ENCODE data around the gene RNF25. TPM values are rescaled to one million over a fixed set of nuclear protein-coding genes. Genes with fewer than 3 reads are reported as not detected.

RNF25 gene, protein sequence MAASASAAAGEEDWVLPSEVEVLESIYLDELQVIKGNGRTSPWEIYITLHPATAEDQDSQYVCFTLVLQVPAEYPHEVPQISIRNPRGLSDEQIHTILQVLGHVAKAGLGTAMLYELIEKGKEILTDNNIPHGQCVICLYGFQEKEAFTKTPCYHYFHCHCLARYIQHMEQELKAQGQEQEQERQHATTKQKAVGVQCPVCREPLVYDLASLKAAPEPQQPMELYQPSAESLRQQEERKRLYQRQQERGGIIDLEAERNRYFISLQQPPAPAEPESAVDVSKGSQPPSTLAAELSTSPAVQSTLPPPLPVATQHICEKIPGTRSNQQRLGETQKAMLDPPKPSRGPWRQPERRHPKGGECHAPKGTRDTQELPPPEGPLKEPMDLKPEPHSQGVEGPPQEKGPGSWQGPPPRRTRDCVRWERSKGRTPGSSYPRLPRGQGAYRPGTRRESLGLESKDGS
- 21.1 TPM for total RNA-seq

DNA sequence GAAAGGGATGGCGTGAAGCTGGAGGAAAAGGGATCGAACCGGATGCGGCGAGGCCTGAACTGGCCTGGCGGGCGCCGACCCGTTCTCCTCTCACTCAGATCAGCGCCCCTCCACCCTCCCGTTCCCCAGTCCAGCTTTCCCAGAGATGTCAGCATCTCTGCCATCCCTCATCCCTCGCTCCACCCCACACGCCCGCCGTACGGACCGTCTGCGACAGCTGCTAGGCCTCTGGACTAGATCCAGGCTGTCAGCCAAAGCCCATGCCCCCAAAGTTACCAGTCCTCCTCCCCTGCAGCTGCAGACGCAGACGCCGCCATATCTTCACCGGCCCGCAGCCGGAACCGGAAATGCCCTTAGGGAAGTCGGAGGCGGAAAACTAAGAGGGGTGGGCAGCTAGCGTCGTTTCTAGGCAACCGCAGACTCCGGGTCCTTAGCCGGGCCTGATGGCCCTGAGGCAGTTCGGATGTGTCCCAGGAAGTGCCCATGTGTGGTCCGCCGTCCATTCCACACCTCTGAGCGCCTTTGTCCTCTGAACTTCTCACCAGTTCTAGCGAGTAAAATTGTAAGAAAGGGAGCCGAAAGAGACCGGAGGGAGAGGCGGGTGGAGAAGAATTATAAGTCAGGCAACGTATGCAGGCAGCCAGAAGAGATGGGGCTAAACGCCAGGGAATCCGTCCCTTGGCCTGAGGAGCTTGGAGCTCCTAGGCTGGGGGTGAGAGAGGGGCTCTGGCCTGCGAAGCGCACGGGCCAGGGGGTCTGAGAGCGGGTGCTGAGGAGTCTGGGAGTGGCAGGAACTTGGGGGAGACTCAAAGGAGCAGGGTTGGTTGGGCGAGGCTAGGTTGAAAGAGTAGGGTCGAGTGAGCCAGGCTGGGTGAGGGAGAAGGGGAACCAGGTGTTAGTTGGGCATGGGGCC is at the start of gene RNF25, which contains the start of gene STK36:
Gene RNF25 (minus strand): TSS at position 349 of the 913 bp plus-strand sequence. CDS start 32 bp downstream, at position 317.
Gene STK36 (plus strand): TSS at position 433 of the 913 bp plus-strand sequence. CDS start 744 bp downstream, outside the sequence.
- peak within 1 kb of the TSS; percentile 61 for H3K4me3 ChIP-seq (ENCODE audit: low read length)
- H3K9me3 ChIP-seq (ENCODE audit: low read depth, low read length), result no peaks in the 10 kb centered on the region
- no peaks in the 10 kb centered on the region for H3K27me3 ChIP-seq (ENCODE audit: insufficient read depth, low read length)
- H3K4me1 ChIP-seq (ENCODE audit: insufficient read depth, low read length), result peaks cover 18% of the 10 kb centered on the region

DNA sequence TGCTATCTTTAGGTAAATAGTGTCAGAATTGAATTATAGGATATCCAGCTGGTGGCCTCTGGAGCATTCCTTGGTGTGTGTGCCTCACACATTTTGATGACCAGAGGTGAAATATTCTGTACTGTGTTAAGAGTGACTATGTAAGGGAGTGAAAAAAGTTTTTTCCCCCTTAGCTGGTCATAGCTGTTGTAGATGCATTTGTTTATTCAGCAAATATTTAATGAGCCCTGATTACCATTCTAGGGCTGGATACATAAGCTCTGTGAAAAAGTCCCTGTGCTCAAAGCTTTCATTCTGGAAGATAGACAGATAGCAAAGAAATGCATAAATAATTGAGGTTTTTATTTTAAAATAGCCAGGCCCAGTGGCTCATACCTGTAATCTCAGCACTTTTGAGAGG is 49.7 kb upstream of the RNF25 start:
- Histone ChIP-seq H3K4me3 (ENCODE audit: low read length) (no peak overlapping the region), H3K27me3 (ENCODE audit: insufficient read depth, low read length) (no peaks in the 10 kb centered on the region), H3K4me1 (ENCODE audit: insufficient read depth, low read length) (peaks cover 28% of the 10 kb centered on the region), H3K9me3 (ENCODE audit: low read depth, low read length) (peaks cover 8% of the 10 kb centered on the region)

DNA sequence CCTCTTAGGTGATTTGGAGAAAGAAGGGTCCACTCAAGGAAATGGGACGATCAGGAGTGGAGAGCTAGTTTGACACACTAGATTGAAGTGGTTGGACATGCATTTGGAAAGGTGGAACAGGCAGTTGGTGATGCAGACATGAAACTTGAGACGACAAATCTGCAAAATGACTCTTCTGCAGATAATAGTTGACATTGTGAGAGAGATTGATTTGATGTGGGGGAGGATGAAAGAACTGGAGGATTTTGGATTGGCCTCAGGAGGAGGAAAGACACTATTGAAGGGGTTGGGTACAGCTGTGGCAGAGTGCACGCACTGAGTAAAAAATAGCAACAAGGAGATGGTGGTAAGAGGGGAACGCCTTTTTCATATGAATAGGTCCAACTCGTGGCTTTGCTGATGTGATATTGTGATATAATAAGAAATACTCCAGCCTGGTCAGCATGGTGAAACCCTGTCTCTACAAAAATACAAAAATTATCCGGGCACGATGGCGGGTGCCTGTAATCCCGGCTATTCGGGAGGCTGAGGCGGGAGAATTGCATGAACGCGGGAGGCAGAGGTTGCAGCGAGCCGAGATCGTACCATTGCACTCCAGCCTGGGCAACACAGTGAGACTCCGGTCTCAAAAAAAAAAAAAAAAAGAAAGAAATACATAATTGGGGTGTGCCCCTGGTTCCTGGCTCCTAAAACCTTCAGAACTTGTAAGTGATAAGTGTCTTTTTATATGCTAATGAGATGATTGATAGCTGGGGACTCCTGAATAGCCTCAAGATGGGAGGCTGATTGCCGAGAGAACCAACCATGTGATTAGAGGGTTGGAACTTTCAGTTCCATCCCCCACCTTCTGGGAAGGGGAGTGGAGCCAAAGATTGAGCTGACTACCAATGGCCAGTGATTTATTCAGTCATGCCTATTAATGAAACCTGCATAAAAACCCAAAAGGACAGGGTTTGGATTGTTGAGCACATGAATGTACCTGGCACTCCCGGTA is 48.5 kb upstream of the RNF25 start:
- Histone ChIP-seq H3K4me1 (ENCODE audit: insufficient read depth, low read length) (peaks cover 29% of the 10 kb centered on the region), H3K27me3 (ENCODE audit: insufficient read depth, low read length) (no peaks in the 10 kb centered on the region), H3K4me3 (ENCODE audit: low read length) (no peak overlapping the region), H3K9me3 (ENCODE audit: low read depth, low read length) (no peaks in the 10 kb centered on the region)

DNA sequence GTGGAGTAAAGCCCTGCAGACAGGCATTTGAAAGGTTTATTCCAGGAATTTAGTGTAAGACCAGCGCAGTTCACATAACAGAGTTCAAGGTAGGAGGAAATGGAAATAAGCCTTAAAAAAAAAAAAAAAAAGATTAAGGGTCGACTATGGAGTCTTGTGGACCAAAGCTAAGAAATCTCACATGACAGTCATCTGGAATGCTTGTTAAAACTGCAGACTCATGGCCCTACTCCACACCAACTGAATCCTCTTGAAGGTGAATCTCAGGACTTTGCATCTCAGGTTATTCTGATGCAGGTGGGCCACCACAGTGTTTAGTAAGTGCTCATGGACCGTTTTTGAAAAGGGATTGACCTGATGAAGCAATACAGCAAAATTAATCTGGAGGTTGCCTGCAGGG is 47.7 kb upstream of the RNF25 start:
- Histone ChIP-seq H3K27me3 (ENCODE audit: insufficient read depth, low read length) (no peaks in the 10 kb centered on the region), H3K4me1 (ENCODE audit: insufficient read depth, low read length) (peaks cover 35% of the 10 kb centered on the region), H3K9me3 (ENCODE audit: low read depth, low read length) (no peaks in the 10 kb centered on the region), H3K4me3 (ENCODE audit: low read length) (no peak overlapping the region)

DNA sequence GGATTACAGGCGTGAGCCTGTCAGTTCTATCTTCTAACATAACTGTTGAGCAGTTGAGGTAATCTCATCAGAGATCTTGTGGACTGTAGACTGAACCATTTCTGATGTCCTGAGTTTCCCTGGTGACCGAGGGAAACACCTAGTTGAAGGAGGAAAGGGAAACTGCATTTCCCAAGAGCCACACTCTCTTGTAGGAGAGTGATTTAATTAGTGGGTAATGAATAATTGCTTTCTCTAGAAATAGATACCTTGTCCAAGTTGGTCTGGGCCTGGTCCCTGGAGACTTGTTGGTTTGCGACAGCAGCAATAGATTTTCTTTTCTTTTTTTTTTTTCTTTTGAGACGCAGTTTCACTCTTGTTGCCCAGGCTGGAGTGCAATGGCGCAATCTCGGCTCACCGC is 46.3 kb upstream of the RNF25 start:
- H3K9me3 ChIP-seq (ENCODE audit: low read depth, low read length), result no peaks in the 10 kb centered on the region
- no peak overlapping the region for H3K4me3 ChIP-seq (ENCODE audit: low read length)
- peaks cover 46% of the 10 kb centered on the region for H3K4me1 ChIP-seq (ENCODE audit: insufficient read depth, low read length)
- H3K27me3 ChIP-seq (ENCODE audit: insufficient read depth, low read length), result no peaks in the 10 kb centered on the region

DNA sequence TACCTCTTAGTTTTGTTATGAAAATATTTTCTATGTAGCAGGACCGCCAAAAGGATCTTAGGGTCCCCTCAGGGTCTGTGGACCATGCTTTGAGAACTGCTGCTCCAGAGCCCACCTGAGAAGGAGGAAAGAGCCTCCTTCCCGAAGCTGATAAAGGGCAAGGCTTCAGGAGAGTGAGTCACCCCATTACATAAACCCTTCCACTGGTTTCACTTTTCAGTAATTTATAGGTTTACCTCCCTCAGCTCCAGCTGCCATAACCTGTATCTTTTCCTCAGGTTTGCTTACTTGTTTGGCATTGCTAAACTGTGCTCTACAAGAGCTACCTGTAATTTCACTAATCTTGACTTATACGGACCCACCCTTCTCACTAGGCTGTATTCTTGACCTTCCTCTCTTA is 45.5 kb upstream of the RNF25 start:
- no peaks in the 10 kb centered on the region for H3K27me3 ChIP-seq (ENCODE audit: insufficient read depth, low read length)
- no peak overlapping the region for H3K4me3 ChIP-seq (ENCODE audit: low read length)
- H3K9me3 ChIP-seq (ENCODE audit: low read depth, low read length), result no peaks in the 10 kb centered on the region
- H3K4me1 ChIP-seq (ENCODE audit: insufficient read depth, low read length), result peaks cover 46% of the 10 kb centered on the region

DNA sequence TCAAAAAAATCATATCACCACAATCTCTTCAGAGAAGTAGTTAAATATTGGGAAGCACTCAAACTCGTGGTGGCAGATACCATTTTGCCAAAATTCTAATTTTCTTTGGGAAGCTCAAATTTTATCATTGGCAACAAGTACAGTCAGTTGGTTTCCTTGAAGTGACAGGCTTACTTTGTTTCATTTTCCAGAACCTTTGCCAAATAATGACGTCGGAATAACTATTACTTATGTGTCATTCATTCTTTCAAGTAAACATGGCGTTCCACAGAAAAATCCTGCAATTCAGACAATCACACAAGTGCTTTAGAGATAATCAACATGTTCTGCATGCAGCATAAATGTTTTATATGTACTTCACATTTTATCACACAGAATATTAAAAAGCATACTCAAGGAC is 44.3 kb upstream of the RNF25 start:
- no peaks in the 10 kb centered on the region for H3K27me3 ChIP-seq (ENCODE audit: insufficient read depth, low read length)
- H3K4me3 ChIP-seq (ENCODE audit: low read length), result no peak overlapping the region
- H3K4me1 ChIP-seq (ENCODE audit: insufficient read depth, low read length), result peaks cover 58% of the 10 kb centered on the region
- no peaks in the 10 kb centered on the region for H3K9me3 ChIP-seq (ENCODE audit: low read depth, low read length)

DNA sequence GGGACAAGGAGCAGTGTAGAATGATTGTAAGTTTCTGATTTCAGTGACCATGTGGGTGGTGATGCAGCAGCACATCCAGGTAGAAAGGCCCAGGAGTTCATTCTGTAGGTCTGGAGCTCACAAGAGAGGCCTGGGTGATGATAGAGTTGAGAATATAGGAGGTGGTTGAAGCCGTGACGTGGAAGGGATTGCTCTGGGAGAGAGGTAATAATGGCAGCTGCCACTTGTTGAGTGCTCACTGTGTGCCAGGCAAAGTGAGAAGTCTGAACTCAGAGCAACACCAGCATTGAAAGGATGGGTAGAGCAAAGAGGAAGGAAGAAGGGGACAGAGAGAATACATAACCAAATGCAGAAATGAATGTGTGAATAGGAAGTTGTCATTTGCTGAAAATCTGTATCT is 42.1 kb upstream of the RNF25 start:
- H3K4me3 ChIP-seq (ENCODE audit: low read length), result no peak overlapping the region

DNA sequence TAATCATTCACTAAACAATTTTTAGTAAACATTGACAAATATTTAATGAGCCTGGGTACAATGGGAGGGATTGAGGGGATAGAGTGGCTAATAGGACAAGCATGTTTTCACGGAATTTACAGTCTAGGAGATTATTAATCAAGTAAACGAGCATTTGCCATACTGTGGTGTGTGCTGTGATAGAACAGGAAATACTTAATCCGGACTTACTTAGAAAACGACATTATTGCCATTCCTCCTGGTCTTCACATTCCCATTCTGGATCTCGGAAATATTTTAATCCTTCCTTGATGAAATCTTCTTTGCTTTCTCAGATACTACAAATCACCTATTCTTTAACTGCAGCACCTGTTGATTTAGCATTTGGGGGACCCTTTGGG is 39.7 kb upstream of the RNF25 start:
- Histone ChIP-seq H3K4me3 (ENCODE audit: low read length) (peak overlapping the region; percentile 78), H3K9me3 (ENCODE audit: low read depth, low read length) (no peaks in the 10 kb centered on the region), H3K27me3 (ENCODE audit: insufficient read depth, low read length) (no peaks in the 10 kb centered on the region), H3K4me1 (ENCODE audit: insufficient read depth, low read length) (peaks cover 45% of the 10 kb centered on the region)

More for the DNA sequence above, 42.1 kb upstream of the RNF25 start:
- Histone ChIP-seq H3K4me1 (ENCODE audit: insufficient read depth, low read length) (peaks cover 63% of the 10 kb centered on the region), H3K27me3 (ENCODE audit: insufficient read depth, low read length) (no peaks in the 10 kb centered on the region), H3K9me3 (ENCODE audit: low read depth, low read length) (no peaks in the 10 kb centered on the region)

DNA sequence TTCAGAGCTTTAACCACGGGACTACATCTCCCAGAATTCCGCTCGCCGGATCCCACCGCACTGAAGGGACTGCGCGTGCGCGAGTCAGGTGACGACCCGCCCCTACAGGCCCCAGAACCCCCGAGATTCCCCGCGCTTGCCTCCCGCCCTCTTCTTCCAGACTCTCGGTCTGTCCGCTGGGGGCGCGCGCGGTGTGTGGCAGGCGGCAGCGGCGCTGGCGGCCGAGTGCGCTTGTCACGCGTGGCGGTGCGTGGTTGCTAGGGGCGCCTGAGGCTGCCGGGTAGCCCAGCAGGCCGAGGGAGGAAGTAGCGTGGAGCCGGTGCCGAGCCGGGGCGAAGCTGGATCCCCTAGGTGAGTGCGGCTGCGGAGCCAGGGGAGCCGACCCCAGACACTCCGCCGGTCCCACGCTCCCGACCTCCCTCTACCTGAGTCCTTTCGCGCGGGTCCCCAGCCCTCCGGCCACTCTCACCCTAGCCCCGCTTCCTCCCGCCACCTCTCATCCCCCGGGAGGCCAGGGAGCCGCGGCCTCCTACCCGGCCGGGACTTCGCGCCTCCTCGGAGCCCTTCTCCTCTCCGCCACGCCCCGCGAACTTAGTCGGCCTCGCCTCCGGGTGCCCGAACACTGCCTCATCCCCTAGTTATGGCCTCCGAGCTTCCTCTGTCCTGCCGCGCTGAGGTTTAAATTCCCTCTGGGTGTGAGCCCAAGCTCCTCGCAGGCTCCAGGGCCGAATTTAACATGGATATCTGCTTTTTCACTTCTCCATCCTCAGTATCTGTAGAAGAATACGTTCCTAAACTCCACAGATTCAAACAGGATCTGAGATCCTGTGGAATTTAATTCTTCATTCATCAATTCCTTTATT is 39.1 kb upstream of the RNF25 start, which contains the start of gene TTLL4:
Gene TTLL4 (plus strand): TSS at position 149 of the 863 bp plus-strand sequence. CDS start 26,842 bp downstream, outside the sequence.
- peaks cover 45% of the 10 kb centered on the region for H3K4me1 ChIP-seq (ENCODE audit: insufficient read depth, low read length)

DNA sequence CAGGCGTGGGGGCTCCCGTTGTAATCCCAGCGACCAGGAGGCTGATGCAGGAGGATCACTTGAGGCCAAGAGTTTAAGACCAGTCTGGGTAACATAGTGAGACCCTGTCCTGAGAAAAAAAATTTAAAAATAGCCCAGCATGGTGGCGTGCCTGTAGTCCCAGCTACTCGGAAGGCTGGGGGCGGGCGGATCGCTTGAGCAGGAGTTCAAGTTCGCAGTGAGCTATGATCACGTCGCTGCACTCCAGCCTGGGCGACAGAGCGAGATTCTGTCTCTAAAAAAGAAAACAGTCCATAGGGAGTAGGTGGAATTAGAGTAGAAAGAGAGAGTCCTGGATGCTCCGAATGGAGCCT is 38.5 kb upstream of the RNF25 start:
- H3K4me3 ChIP-seq (ENCODE audit: low read length), result peak overlapping the region; percentile 78
- no peaks in the 10 kb centered on the region for H3K9me3 ChIP-seq (ENCODE audit: low read depth, low read length)
- H3K4me1 ChIP-seq (ENCODE audit: insufficient read depth, low read length), result peaks cover 44% of the 10 kb centered on the region
- peaks cover 2% of the 10 kb centered on the region for H3K27me3 ChIP-seq (ENCODE audit: insufficient read depth, low read length)

More for the DNA sequence above, 39.1 kb upstream of the RNF25 start, which contains the start of gene TTLL4:
- Histone ChIP-seq H3K4me3 (ENCODE audit: low read length) (peak within 1 kb of the TSS; percentile 78), H3K9me3 (ENCODE audit: low read depth, low read length) (no peaks in the 10 kb centered on the region), H3K27me3 (ENCODE audit: insufficient read depth, low read length) (peaks cover 2% of the 10 kb centered on the region)

DNA sequence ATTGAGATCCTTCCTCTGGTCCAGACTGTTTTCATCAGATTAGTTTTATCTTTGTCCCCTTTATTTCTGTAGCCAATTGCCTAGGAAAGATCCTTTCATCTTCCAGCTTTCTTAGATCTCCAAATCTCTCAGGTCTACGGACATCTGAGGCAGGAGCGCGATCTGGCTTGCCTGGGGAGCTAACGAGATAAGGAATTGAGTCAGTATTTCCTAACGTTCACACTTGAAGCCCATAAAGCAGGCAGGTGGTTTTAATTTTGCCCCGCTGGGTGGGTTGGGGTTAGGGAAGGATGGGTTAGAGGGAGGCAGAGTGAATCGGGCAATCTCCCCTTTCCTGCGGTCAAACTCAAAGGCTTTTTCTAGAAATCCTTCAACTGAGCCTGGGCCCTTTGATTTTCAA is 38.1 kb upstream of the RNF25 start:
- peaks cover 41% of the 10 kb centered on the region for H3K4me1 ChIP-seq (ENCODE audit: insufficient read depth, low read length)
- H3K9me3 ChIP-seq (ENCODE audit: low read depth, low read length), result no peaks in the 10 kb centered on the region
- H3K4me3 ChIP-seq (ENCODE audit: low read length), result no peak overlapping the region
- H3K27me3 ChIP-seq (ENCODE audit: insufficient read depth, low read length), result peaks cover 2% of the 10 kb centered on the region

DNA sequence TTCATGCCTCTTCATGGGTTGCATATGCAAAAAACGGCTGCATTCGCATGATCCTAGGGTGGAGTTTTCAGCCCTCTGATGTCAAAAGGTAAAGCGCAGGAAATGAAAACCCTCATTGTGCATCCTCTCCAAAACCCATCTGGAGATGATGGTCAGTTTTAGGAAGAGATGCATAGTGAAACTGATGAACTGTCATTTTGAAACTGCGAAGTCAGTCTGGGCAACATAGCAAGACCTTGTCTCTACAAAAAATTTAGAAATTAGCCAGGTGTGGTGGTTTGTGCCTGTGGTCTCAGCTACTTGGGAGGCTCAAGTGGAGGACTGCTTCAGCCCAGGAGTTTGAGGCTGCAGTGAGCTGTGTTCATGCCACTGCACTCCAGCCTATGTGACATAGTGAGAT is 36.3 kb upstream of the RNF25 start:
- Histone ChIP-seq H3K27me3 (ENCODE audit: insufficient read depth, low read length) (peaks cover 2% of the 10 kb centered on the region), H3K4me1 (ENCODE audit: insufficient read depth, low read length) (peaks cover 24% of the 10 kb centered on the region), H3K4me3 (ENCODE audit: low read length) (no peak overlapping the region), H3K9me3 (ENCODE audit: low read depth, low read length) (no peaks in the 10 kb centered on the region)

Measured in mononuclear cell (primary cell).